ENCODE results near the gene CPNE6. TPM values are rescaled to one million over a fixed set of nuclear protein-coding genes. Genes with fewer than 3 reads are reported as not detected.

CPNE6 gene
- total and polyA plus RNA-seq, 8 donors: 0.07 TPM; not detected in 7

- H3K27me3 ChIP-seq: no peaks in the 10 kb centered on the region
- no peaks in the 10 kb centered on the region for H3K36me3 ChIP-seq
- DNase-seq (peak; percentile 79 to 92 (median 82)), FAIRE-seq (no peak), ATAC-seq (peak; percentile 90 to 94 (median 92))
- intact Hi-C loops (cut with DNase I): no loop called here
- H3K27ac ChIP-seq: peak overlapping the region; percentile 35 to 84 (median 78)
- WGBS, 2 donors: 0% methylated on average over 72 to 74 of the region's 74 CpGs
- no peaks in the 10 kb centered on the region for H3K9me3 ChIP-seq
- H3K4me3 ChIP-seq: peak overlapping the region; percentile 33 to 77 (median 46)
- no peak for TF ChIP-seq CTCF (IDR thresholded peaks at IDR 0.05)
- H3K4me1 ChIP-seq: peaks cover 0 to 4% (median 0%) of the 10 kb centered on the region in 3 donors
Observed at GRCh38 chr14:24080888-24081738, 9.8 kb downstream of the CPNE6 start.

- DNase-seq: no peak
- peak overlapping the region; percentile 33 to 77 (median 46) for H3K4me3 ChIP-seq
- TF ChIP-seq CTCF (IDR thresholded peaks at IDR 0.05): no peak
- no peaks in the 10 kb centered on the region for H3K27me3 ChIP-seq
- H3K36me3 ChIP-seq: no peaks in the 10 kb centered on the region
- no peak for ATAC-seq
- H3K9me3 ChIP-seq: no peaks in the 10 kb centered on the region
- peaks cover 0 to 4% (median 0%) of the 10 kb centered on the region in 3 donors for H3K4me1 ChIP-seq
- intact Hi-C loops (cut with DNase I): no loop called here
- peak overlapping the region; percentile 35 to 84 (median 78) for H3K27ac ChIP-seq
- 16 to 21% methylated on average over 26 of the region's 26 CpGs for WGBS, 2 donors
- no peak for FAIRE-seq
Observed at GRCh38 chr14:24081739-24082211, 10.4 kb downstream of the CPNE6 start.

GRCh38 chr14:24082411-24083080 is 11.2 kb downstream of the CPNE6 start:
- Histone ChIP-seq H3K27ac (no peak overlapping the region), H3K4me3 (no peak overlapping the region), H3K27me3 (no peaks in the 10 kb centered on the region), H3K4me1 (peaks cover 0 to 4% (median 0%) of the 10 kb centered on the region in 3 donors), H3K9me3 (no peaks in the 10 kb centered on the region), H3K36me3 (no peaks in the 10 kb centered on the region)
- peak in 1 of 6 donors; percentile 75 for DNase-seq
- FAIRE-seq: no peak
- TF ChIP-seq CTCF (IDR thresholded peaks at IDR 0.05): no peak
- ATAC-seq: no peak
- WGBS, 2 donors: 90 to 97% methylated on average over 5 of the region's 5 CpGs
- intact Hi-C loops (cut with DNase I): no loop called here

- FAIRE-seq (no peak), ATAC-seq (no peak), DNase-seq (no peak)
- no peak for TF ChIP-seq CTCF (IDR thresholded peaks at IDR 0.05)
- H3K4me1 ChIP-seq: peaks cover 0 to 4% (median 0%) of the 10 kb centered on the region in 3 donors
- intact Hi-C loops (cut with DNase I): no loop called here
- H3K36me3 ChIP-seq: no peaks in the 10 kb centered on the region
- H3K27ac ChIP-seq: no peak overlapping the region
- H3K4me3 ChIP-seq: no peak overlapping the region
- H3K9me3 ChIP-seq: no peaks in the 10 kb centered on the region
- no peaks in the 10 kb centered on the region for H3K27me3 ChIP-seq
- WGBS, 2 donors: 48 to 68% methylated on average over 3 of the region's 3 CpGs
Observed at GRCh38 chr14:24083462-24083861, 12.1 kb downstream of the CPNE6 start.

Measured in pancreas (tissue), 10 donors.